ENCODE results near the gene MFSD6. TPM values are rescaled to one million over a fixed set of nuclear protein-coding genes. Genes with fewer than 3 reads are reported as not detected.

The MFSD6 gene
- total and polyA plus RNA-seq, 2 of the 8 experiments (the other 6 are each of a cell fraction or from before 2014, with no cell fraction given), result 1.8 to 5.1 TPM

- Histone ChIP-seq H3K23ac (ENCODE audit: insufficient read length) (no peak overlapping the region), H2BK5ac (ENCODE audit: low read depth, low read length) (no peak overlapping the region), H2AFZ (ENCODE audit: low read length) (no peak overlapping the region), H2BK15ac (ENCODE audit: low read length) (no peak overlapping the region), H3K27ac (ENCODE audit: low read depth, low read length) (no peak overlapping the region), H4K20me1 (replicated peaks in 1 of 2; ENCODE audit: control insufficient read depth in 1 of 2, insufficient read depth in 2 of 2, low read length in 2 of 2) (peaks cover 0 to 2% of the 10 kb centered on the region in 2 experiments), H3K18ac (ENCODE audit: extremely low read depth, low read length) (no peak overlapping the region), H3K79me2 (ENCODE audit: control insufficient read depth in 1 of 2, insufficient read depth in 2 of 2, low read length in 2 of 2) (no peaks in the 10 kb centered on the region), H3K36me3 (ENCODE audit: control insufficient read depth in 2 of 4, insufficient read depth in 4 of 4, low read length in 3 of 4) (no peaks in the 10 kb centered on the region), H3K56ac (replicated peaks; ENCODE audit: insufficient read length, low read depth, low read length) (no peak overlapping the region), H3K14ac (ENCODE audit: insufficient read length) (no peak overlapping the region), H2BK12ac (ENCODE audit: low read depth, low read length) (no peak overlapping the region), H3K4me1 (replicated peaks in 1 of 4; ENCODE audit: control insufficient read depth in 3 of 4, insufficient read depth in 4 of 4, low read length in 3 of 4) (no peaks in the 10 kb centered on the region), H4K8ac (ENCODE audit: extremely low read depth, insufficient read depth, low read length) (no peak overlapping the region), H3K9ac (replicated peaks in 1 of 4; ENCODE audit: extremely low read depth in 1 of 4, low read depth in 3 of 4, low read length in 3 of 4) (no peak overlapping the region), H3K4ac (replicated peaks; ENCODE audit: insufficient read length, low read depth, low read length) (no peak overlapping the region), H3K79me1 (ENCODE audit: low read depth, low read length) (no peaks in the 10 kb centered on the region), H3K9me3 (ENCODE audit: insufficient read depth in 2 of 2, low read depth in 1 of 2, low read length in 1 of 2) (no peaks in the 10 kb centered on the region), H4K91ac (replicated peaks; ENCODE audit: insufficient read length, low read length) (no peak overlapping the region), H3K4me2 (ENCODE audit: insufficient read depth in 1 of 2, low read depth in 2 of 2, low read length in 2 of 2) (no peak overlapping the region), H2BK20ac (ENCODE audit: low read length) (no peak overlapping the region), H3K23me2 (ENCODE audit: low read depth, low read length) (no peaks in the 10 kb centered on the region), H3K4me3 (ENCODE audit: extremely low read depth in 1 of 4, insufficient read depth in 2 of 4, low read depth in 3 of 4, low read length in 4 of 4) (no peak overlapping the region), H2AK5ac (ENCODE audit: low read depth, low read length) (no peak overlapping the region), H2BK120ac (replicated peaks; ENCODE audit: low read depth, low read length) (no peak overlapping the region), H3K27me3 (replicated peaks in 1 of 4; ENCODE audit: control insufficient read depth in 3 of 4, extremely low read depth in 1 of 4, insufficient read depth in 3 of 4, low read length in 3 of 4) (no peaks in the 10 kb centered on the region), H4K5ac (ENCODE audit: insufficient read length, low read depth, low read length) (no peak overlapping the region)
- DNase-seq (ENCODE audit: low read depth in 1 of 2, low spot score in 2 of 2), result no peak
- ChIA-PET POLR2A (ENCODE audit: partially characterized antibody) (interaction anchor here (1.2 kb wide), 1 partner anchor 10 kb away, joined by 3 read pairs; no protein-coding TSS in a partner anchor), CTCF (ENCODE audit: partially characterized antibody) (interaction anchor here (0.9 to 1.4 kb wide), 2 partner anchors 16 to 19 kb away, joined by 3 read pairs; no protein-coding TSS in a partner anchor)
- 86% methylated on average over 1 of the region's 1 CpG; no CpG with 5 or more reads in 1 of the 2 experiments for WGBS, 2 experiments (ENCODE audit: extremely low coverage in 1 of 2, insufficient coverage in 1 of 2, insufficient read length in 1 of 2, insufficient replicate concordance in 2 of 2, low coverage in 1 of 2, low lambda C conversion rate in 2 of 2, missing lambda C conversion rate in 1 of 2)
- no peak for FAIRE-seq
- TF ChIP-seq TBP (IDR thresholded peaks at IDR 0.05; ENCODE audit: low read depth, low read length) (no peak), SP1 (IDR thresholded peaks at IDR 0.05; ENCODE audit: low read depth, low read length) (no peak), E2F6 (IDR thresholded peaks at IDR 0.05) (no peak), POLR2AphosphoS5 (IDR thresholded peaks at IDR 0.05; ENCODE audit: low read depth, low read length) (no peak), CREB1 (IDR thresholded peaks at IDR 0.05) (no peak), NRF1 (IDR thresholded peaks at IDR 0.05; ENCODE audit: low read depth, low read length) (no peak), CBX5 (IDR thresholded peaks at IDR 0.05; ENCODE audit: low read depth, low read length) (no peak), RNF2 (IDR thresholded peaks at IDR 0.05; ENCODE audit: borderline replicate concordance, low read depth, low read length, missing control alignments, poor library complexity, severe bottlenecking) (no peak), ATF2 (IDR thresholded peaks at IDR 0.05; ENCODE audit: low read length) (no peak), CTBP2 (IDR thresholded peaks at IDR 0.05; ENCODE audit: borderline replicate concordance, insufficient read depth, insufficient read length, low read length) (no peak), FOSL1 (IDR thresholded peaks at IDR 0.05; ENCODE audit: insufficient read depth, low read depth, low read length) (no peak), KDM1A (IDR thresholded peaks at IDR 0.05; ENCODE audit: borderline replicate concordance, low read length) (no peak)
Observed at GRCh38 chr2:190452433-190452832, 44.3 kb downstream of the MFSD6 start.
